ENCODE results near the gene SPATA19. TPM values are rescaled to one million over a fixed set of nuclear protein-coding genes. Genes with fewer than 3 reads are reported as not detected.

Gene SPATA19
- total and polyA plus RNA-seq, 2 experiments from 2014 or later, result not detected

DNA sequence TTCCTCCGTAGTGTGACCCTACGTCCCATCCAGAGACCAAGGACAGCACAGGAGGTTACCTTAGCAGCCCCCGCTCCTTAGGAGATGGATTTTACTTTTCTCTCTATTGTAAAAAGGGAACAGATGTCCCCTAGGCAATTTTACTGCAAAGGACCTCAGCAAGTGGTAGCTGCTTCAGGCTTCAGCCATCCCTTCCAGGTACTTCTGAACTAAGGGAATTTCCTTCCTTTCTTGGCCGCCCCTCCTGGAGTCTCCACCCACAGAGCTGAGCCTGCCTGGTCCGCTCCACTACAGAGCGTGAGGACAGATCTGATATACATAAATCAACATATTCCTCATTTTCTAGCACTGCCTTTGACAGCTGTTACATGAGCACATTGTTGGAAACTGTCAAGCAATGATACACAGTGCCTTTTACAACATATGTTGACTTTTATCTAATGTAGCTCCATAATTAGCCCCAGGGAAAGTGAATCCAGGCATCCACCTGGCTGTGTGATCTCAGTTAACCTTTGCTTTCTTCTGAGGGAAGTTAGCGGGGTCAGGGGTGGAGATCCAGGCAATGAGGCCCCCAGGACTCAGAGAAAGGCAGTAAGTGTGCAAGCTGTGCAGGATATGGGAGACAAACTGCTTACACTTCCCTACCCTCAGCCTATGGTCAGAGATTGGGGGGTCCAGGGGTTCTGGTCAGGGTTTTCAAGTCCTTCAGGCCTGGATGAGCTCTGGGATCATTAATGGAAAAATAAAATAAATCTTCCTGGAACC lies 51.9 kb downstream of the SPATA19 start:
- peaks cover 3% of the 10 kb centered on the region for H3K27me3 Mint-ChIP-seq (ENCODE audit: insufficient read depth, low read depth, poor library complexity)
- no peaks in the 10 kb centered on the region for H3K79me2 ChIP-seq (replicated peaks; ENCODE audit: insufficient read depth)
- no peak for TF ChIP-seq ZNF114 (CRISPR knock-in tag; IDR thresholded peaks at IDR 0.05)
- TF ChIP-seq, protein P1, sequence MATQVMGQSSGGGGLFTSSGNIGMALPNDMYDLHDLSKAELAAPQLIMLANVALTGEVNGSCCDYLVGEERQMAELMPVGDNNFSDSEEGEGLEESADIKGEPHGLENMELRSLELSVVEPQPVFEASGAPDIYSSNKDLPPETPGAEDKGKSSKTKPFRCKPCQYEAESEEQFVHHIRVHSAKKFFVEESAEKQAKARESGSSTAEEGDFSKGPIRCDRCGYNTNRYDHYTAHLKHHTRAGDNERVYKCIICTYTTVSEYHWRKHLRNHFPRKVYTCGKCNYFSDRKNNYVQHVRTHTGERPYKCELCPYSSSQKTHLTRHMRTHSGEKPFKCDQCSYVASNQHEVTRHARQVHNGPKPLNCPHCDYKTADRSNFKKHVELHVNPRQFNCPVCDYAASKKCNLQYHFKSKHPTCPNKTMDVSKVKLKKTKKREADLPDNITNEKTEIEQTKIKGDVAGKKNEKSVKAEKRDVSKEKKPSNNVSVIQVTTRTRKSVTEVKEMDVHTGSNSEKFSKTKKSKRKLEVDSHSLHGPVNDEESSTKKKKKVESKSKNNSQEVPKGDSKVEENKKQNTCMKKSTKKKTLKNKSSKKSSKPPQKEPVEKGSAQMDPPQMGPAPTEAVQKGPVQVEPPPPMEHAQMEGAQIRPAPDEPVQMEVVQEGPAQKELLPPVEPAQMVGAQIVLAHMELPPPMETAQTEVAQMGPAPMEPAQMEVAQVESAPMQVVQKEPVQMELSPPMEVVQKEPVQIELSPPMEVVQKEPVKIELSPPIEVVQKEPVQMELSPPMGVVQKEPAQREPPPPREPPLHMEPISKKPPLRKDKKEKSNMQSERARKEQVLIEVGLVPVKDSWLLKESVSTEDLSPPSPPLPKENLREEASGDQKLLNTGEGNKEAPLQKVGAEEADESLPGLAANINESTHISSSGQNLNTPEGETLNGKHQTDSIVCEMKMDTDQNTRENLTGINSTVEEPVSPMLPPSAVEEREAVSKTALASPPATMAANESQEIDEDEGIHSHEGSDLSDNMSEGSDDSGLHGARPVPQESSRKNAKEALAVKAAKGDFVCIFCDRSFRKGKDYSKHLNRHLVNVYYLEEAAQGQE (IDR thresholded peaks at IDR 0.05; ENCODE audit: unreplicated experiment), result no peak
- TF ChIP-seq CREB1 (CRISPR knock-in tag; IDR thresholded peaks at IDR 0.05; ENCODE audit: low read depth), result no peak
- TF ChIP-seq EZH2phosphoT487 (IDR thresholded peaks at IDR 0.05; ENCODE audit: unreplicated experiment), result no peak
- TF ChIP-seq JUNB (IDR thresholded peaks at IDR 0.05; ENCODE audit: unreplicated experiment), result no peak
- TF ChIP-seq ZNF331 (CRISPR knock-in tag; IDR thresholded peaks at IDR 0.05; ENCODE audit: low read depth), result no peak
- TF ChIP-seq, protein P2, sequence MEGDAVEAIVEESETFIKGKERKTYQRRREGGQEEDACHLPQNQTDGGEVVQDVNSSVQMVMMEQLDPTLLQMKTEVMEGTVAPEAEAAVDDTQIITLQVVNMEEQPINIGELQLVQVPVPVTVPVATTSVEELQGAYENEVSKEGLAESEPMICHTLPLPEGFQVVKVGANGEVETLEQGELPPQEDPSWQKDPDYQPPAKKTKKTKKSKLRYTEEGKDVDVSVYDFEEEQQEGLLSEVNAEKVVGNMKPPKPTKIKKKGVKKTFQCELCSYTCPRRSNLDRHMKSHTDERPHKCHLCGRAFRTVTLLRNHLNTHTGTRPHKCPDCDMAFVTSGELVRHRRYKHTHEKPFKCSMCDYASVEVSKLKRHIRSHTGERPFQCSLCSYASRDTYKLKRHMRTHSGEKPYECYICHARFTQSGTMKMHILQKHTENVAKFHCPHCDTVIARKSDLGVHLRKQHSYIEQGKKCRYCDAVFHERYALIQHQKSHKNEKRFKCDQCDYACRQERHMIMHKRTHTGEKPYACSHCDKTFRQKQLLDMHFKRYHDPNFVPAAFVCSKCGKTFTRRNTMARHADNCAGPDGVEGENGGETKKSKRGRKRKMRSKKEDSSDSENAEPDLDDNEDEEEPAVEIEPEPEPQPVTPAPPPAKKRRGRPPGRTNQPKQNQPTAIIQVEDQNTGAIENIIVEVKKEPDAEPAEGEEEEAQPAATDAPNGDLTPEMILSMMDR (conservative IDR thresholded peaks at IDR 0.05; ENCODE audit: low read depth in 2 of 2), result no peak
- TF ChIP-seq POLR2AphosphoS5 (IDR thresholded peaks at IDR 0.05; ENCODE audit: low read depth), result no peak
- TF ChIP-seq, protein P3, sequence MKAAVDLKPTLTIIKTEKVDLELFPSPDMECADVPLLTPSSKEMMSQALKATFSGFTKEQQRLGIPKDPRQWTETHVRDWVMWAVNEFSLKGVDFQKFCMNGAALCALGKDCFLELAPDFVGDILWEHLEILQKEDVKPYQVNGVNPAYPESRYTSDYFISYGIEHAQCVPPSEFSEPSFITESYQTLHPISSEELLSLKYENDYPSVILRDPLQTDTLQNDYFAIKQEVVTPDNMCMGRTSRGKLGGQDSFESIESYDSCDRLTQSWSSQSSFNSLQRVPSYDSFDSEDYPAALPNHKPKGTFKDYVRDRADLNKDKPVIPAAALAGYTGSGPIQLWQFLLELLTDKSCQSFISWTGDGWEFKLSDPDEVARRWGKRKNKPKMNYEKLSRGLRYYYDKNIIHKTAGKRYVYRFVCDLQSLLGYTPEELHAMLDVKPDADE (IDR thresholded peaks at IDR 0.05), result no peak
- no peak for TF ChIP-seq NANOG (IDR thresholded peaks at IDR 0.05; ENCODE audit: borderline replicate concordance)
- TF ChIP-seq STAT1 (IDR thresholded peaks at IDR 0.05; ENCODE audit: unreplicated experiment), result no peak
- TF ChIP-seq, protein P4, sequence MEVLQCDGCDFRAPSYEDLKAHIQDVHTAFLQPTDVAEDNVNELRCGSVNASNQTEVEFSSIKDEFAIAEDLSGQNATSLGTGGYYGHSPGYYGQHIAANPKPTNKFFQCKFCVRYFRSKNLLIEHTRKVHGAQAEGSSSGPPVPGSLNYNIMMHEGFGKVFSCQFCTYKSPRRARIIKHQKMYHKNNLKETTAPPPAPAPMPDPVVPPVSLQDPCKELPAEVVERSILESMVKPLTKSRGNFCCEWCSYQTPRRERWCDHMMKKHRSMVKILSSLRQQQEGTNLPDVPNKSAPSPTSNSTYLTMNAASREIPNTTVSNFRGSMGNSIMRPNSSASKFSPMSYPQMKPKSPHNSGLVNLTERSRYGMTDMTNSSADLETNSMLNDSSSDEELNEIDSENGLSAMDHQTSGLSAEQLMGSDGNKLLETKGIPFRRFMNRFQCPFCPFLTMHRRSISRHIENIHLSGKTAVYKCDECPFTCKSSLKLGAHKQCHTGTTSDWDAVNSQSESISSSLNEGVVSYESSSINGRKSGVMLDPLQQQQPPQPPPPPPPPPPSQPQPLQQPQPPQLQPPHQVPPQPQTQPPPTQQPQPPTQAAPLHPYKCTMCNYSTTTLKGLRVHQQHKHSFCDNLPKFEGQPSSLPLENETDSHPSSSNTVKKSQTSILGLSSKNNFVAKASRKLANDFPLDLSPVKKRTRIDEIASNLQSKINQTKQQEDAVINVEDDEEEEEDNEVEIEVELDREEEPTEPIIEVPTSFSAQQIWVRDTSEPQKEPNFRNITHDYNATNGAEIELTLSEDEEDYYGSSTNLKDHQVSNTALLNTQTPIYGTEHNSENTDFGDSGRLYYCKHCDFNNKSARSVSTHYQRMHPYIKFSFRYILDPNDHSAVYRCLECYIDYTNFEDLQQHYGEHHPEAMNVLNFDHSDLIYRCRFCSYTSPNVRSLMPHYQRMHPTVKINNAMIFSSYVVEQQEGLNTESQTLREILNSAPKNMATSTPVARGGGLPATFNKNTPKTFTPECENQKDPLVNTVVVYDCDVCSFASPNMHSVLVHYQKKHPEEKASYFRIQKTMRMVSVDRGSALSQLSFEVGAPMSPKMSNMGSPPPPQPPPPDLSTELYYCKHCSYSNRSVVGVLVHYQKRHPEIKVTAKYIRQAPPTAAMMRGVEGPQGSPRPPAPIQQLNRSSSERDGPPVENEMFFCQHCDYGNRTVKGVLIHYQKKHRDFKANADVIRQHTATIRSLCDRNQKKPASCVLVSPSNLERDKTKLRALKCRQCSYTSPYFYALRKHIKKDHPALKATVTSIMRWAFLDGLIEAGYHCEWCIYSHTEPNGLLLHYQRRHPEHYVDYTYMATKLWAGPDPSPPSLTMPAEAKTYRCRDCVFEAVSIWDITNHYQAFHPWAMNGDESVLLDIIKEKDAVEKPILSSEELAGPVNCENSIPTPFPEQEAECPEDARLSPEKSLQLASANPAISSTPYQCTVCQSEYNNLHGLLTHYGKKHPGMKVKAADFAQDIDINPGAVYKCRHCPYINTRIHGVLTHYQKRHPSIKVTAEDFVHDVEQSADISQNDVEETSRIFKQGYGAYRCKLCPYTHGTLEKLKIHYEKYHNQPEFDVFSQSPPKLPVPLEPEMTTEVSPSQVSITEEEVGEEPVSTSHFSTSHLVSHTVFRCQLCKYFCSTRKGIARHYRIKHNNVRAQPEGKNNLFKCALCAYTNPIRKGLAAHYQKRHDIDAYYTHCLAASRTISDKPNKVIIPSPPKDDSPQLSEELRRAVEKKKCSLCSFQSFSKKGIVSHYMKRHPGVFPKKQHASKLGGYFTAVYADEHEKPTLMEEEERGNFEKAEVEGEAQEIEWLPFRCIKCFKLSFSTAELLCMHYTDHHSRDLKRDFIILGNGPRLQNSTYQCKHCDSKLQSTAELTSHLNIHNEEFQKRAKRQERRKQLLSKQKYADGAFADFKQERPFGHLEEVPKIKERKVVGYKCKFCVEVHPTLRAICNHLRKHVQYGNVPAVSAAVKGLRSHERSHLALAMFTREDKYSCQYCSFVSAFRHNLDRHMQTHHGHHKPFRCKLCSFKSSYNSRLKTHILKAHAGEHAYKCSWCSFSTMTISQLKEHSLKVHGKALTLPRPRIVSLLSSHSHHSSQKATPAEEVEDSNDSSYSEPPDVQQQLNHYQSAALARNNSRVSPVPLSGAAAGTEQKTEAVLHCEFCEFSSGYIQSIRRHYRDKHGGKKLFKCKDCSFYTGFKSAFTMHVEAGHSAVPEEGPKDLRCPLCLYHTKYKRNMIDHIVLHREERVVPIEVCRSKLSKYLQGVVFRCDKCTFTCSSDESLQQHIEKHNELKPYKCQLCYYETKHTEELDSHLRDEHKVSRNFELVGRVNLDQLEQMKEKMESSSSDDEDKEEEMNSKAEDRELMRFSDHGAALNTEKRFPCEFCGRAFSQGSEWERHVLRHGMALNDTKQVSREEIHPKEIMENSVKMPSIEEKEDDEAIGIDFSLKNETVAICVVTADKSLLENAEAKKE (CRISPR knock-in tag; IDR thresholded peaks at IDR 0.05), result no peak
- TF ChIP-seq EZH2 (IDR thresholded peaks at IDR 0.05; ENCODE audit: low read depth, unreplicated experiment), result no peak
- H3K4me2 ChIP-seq, result no peak overlapping the region
- no peak overlapping the region for H3K4me3 ChIP-seq
- H2AFZ ChIP-seq, result no peak overlapping the region
- no peak overlapping the region for H3K27ac ChIP-seq (ENCODE audit: low read depth)
- H3K27me3 ChIP-seq (ENCODE audit: insufficient read depth), result peaks cover 8% of the 10 kb centered on the region
- no peak for DNase-seq (ENCODE audit: low spot score)
- no peak overlapping the region for H3K4me3 Mint-ChIP-seq
- no peaks in the 10 kb centered on the region for H3K9me2 ChIP-seq (ENCODE audit: insufficient read depth)
- H3K36me3 Mint-ChIP-seq (ENCODE audit: low read depth), result peaks cover 5% of the 10 kb centered on the region; the same call in 1 of the 3 replicates
- H3F3A ChIP-seq (replicated peaks; ENCODE audit: low read depth), result no peaks in the 10 kb centered on the region
- H3K4me1 Mint-ChIP-seq, result peaks cover 3% of the 10 kb centered on the region
- H4K20me1 ChIP-seq (replicated peaks; ENCODE audit: insufficient read depth), result no peaks in the 10 kb centered on the region
- H3K36me3 ChIP-seq (ENCODE audit: insufficient read depth), result no peaks in the 10 kb centered on the region
- no peak overlapping the region for H3K27ac Mint-ChIP-seq
- no peak for ATAC-seq
- H3K4me1 ChIP-seq (ENCODE audit: insufficient read depth), result no peaks in the 10 kb centered on the region
- peaks cover 16% of the 10 kb centered on the region for H3K9me3 Mint-ChIP-seq
